ENCODE results near the gene TOMM40.

Gene TOMM40

GRCh38 chr19:44893332-44894051 lies 2.4 kb downstream of the TOMM40 start:
- H3K4me1 Mint-ChIP-seq (ENCODE audit: low read depth in 2 of 2) = peaks cover 26 to 28% of the 10 kb centered on the region in 2 donors
- no peak for DNase-seq
- H3K27ac Mint-ChIP-seq = no peak overlapping the region

GRCh38 chr19:44894052-44894400 lies 3.0 kb downstream of the TOMM40 start:
- no peaks in the 10 kb centered on the region for H3K9me3 Mint-ChIP-seq
- peaks cover 26 to 28% of the 10 kb centered on the region in 2 donors for H3K4me1 Mint-ChIP-seq (ENCODE audit: low read depth in 2 of 2)
- ATAC-seq (replicated peaks) (no peak), DNase-seq (no peak)
- no peaks in the 10 kb centered on the region for H3K27me3 Mint-ChIP-seq
- no peak overlapping the region for H3K4me3 Mint-ChIP-seq
- H3K27ac Mint-ChIP-seq = no peak overlapping the region
- H3K36me3 Mint-ChIP-seq (ENCODE audit: insufficient read depth) = peaks cover 36% of the 10 kb centered on the region

More at GRCh38 chr19:44893332-44894051, 2.4 kb downstream of the TOMM40 start:
- no peaks in the 10 kb centered on the region for H3K27me3 Mint-ChIP-seq
- no peak for ATAC-seq (replicated peaks)
- peaks cover 34% of the 10 kb centered on the region for H3K36me3 Mint-ChIP-seq (ENCODE audit: insufficient read depth)
- H3K9me3 Mint-ChIP-seq = no peaks in the 10 kb centered on the region
- H3K4me3 Mint-ChIP-seq = peak overlapping the region; percentile 78 to 80

- Mint-ChIP-seq H3K27ac (peak overlapping the region in 1 of 2 donors; percentile 12), H3K9me3 (no peaks in the 10 kb centered on the region), H3K36me3 (ENCODE audit: insufficient read depth) (peaks cover 40% of the 10 kb centered on the region), H3K4me1 (ENCODE audit: low read depth in 2 of 2) (peaks cover 24 to 27% of the 10 kb centered on the region in 2 donors), H3K4me3 (no peak overlapping the region), H3K27me3 (no peaks in the 10 kb centered on the region)
- DNase-seq (no peak), ATAC-seq (replicated peaks) (no peak)
Observed at GRCh38 chr19:44894946-44895345, 3.9 kb downstream of the TOMM40 start.

- DNase-seq (no peak), ATAC-seq (replicated peaks) (no peak)
- Mint-ChIP-seq H3K27me3 (no peaks in the 10 kb centered on the region), H3K4me1 (ENCODE audit: low read depth in 2 of 2) (peaks cover 6 to 11% of the 10 kb centered on the region in 2 donors), H3K36me3 (ENCODE audit: insufficient read depth) (peaks cover 47% of the 10 kb centered on the region), H3K9me3 (no peaks in the 10 kb centered on the region), H3K4me3 (no peak overlapping the region), H3K27ac (no peak overlapping the region)
Observed at GRCh38 chr19:44897835-44898234, 6.8 kb downstream of the TOMM40 start.

GRCh38 chr19:44900328-44901244 lies 9.5 kb downstream of the TOMM40 start:
- DNase-seq (no peak), ATAC-seq (replicated peaks) (no peak)
- peaks cover 2 to 4% of the 10 kb centered on the region in 2 donors for H3K4me1 Mint-ChIP-seq (ENCODE audit: low read depth in 2 of 2)
- no peak overlapping the region for H3K27ac Mint-ChIP-seq
- H3K9me3 Mint-ChIP-seq = no peaks in the 10 kb centered on the region
- H3K36me3 Mint-ChIP-seq (ENCODE audit: insufficient read depth) = peaks cover 38% of the 10 kb centered on the region
- peaks cover 0 to 11% of the 10 kb centered on the region in 2 donors for H3K27me3 Mint-ChIP-seq
- no peak overlapping the region for H3K4me3 Mint-ChIP-seq

- H3K4me1 Mint-ChIP-seq (ENCODE audit: low read depth in 2 of 2) = peaks cover 5 to 6% of the 10 kb centered on the region in 2 donors
- no peak overlapping the region for H3K4me3 Mint-ChIP-seq
- peaks cover 22 to 28% of the 10 kb centered on the region in 2 donors for H3K27me3 Mint-ChIP-seq
- DNase-seq (no peak), ATAC-seq (replicated peaks) (peak; percentile 7)
- peak overlapping the region in 1 of 2 donors; percentile 26 for H3K27ac Mint-ChIP-seq
- no peaks in the 10 kb centered on the region for H3K9me3 Mint-ChIP-seq
- peaks cover 34% of the 10 kb centered on the region for H3K36me3 Mint-ChIP-seq (ENCODE audit: insufficient read depth)
Observed at GRCh38 chr19:44903216-44903601, 12.2 kb downstream of the TOMM40 start.

GRCh38 chr19:44903602-44904425 lies 12.8 kb downstream of the TOMM40 start:
- Mint-ChIP-seq H3K4me1 (ENCODE audit: low read depth in 2 of 2) (peaks cover 5 to 6% of the 10 kb centered on the region in 2 donors), H3K27me3 (peaks cover 23 to 28% of the 10 kb centered on the region in 2 donors), H3K9me3 (no peaks in the 10 kb centered on the region), H3K4me3 (no peak overlapping the region), H3K36me3 (ENCODE audit: insufficient read depth) (peaks cover 30% of the 10 kb centered on the region), H3K27ac (peak overlapping the region in 1 of 2 donors; percentile 26)
- ATAC-seq (replicated peaks) (peak; percentile 80), DNase-seq (peak; percentile 70 to 79 (median 75))

GRCh38 chr19:44904426-44904994 lies 13.5 kb downstream of the TOMM40 start:
- Mint-ChIP-seq H3K27me3 (peaks cover 23 to 28% of the 10 kb centered on the region in 2 donors), H3K27ac (no peak overlapping the region), H3K36me3 (ENCODE audit: insufficient read depth) (peaks cover 30% of the 10 kb centered on the region), H3K4me1 (ENCODE audit: low read depth in 2 of 2) (peaks cover 5 to 6% of the 10 kb centered on the region in 2 donors), H3K4me3 (no peak overlapping the region), H3K9me3 (no peaks in the 10 kb centered on the region)
- DNase-seq = no peak
- no peak for ATAC-seq (replicated peaks)

GRCh38 chr19:44905437-44906160 lies 14.5 kb downstream of the TOMM40 start, which contains the start of gene APOE:
APOE (plus strand) TSS chr19:44905796; CDS start chr19:44906625, 829 bp downstream.
- no peak for ATAC-seq (replicated peaks)
- DNase-seq = no peak
- H3K27ac Mint-ChIP-seq = no peak within 1 kb of the TSS
- H3K4me3 Mint-ChIP-seq = peak within 1 kb of the TSS in 1 of 2 donors; percentile 25
- H3K27me3 Mint-ChIP-seq = peaks cover 23 to 28% of the 10 kb centered on the region in 2 donors
- peaks cover 19% of the 10 kb centered on the region for H3K36me3 Mint-ChIP-seq (ENCODE audit: insufficient read depth)
- peaks cover 5 to 6% of the 10 kb centered on the region in 2 donors for H3K4me1 Mint-ChIP-seq (ENCODE audit: low read depth in 2 of 2)
- no peaks in the 10 kb centered on the region for H3K9me3 Mint-ChIP-seq

- Mint-ChIP-seq H3K4me1 (ENCODE audit: low read depth in 2 of 2) (peaks cover 5 to 6% of the 10 kb centered on the region in 2 donors), H3K36me3 (ENCODE audit: insufficient read depth) (peaks cover 7% of the 10 kb centered on the region), H3K9me3 (no peaks in the 10 kb centered on the region), H3K4me3 (no peak overlapping the region), H3K27me3 (peaks cover 39 to 40% of the 10 kb centered on the region in 2 donors), H3K27ac (no peak overlapping the region)
- ATAC-seq (replicated peaks) = no peak
- DNase-seq = no peak
Observed at GRCh38 chr19:44907613-44908012, 16.6 kb downstream of the TOMM40 start.

GRCh38 chr19:44908074-44908835 lies 17.2 kb downstream of the TOMM40 start:
- Mint-ChIP-seq H3K36me3 (ENCODE audit: insufficient read depth) (peaks cover 6% of the 10 kb centered on the region), H3K9me3 (no peaks in the 10 kb centered on the region), H3K27ac (no peak overlapping the region), H3K4me3 (no peak overlapping the region), H3K4me1 (ENCODE audit: low read depth in 2 of 2) (peaks cover 5 to 6% of the 10 kb centered on the region in 2 donors), H3K27me3 (peaks cover 45 to 46% of the 10 kb centered on the region in 2 donors)
- ATAC-seq (replicated peaks) (no peak), DNase-seq (no peak)

Measured in effector memory CD8-positive, alpha-beta T cell (primary cell).